D721Med (cell line): ENCODE measurements around the gene PHACTR3.

Source experiments
- DNase-seq: peaks from one replicate; pipeline ENCODE4 v3.0.0; 2011; ENCODE audit warnings: low spot score; ENCODE audit not compliant: insufficient read length
- FAIRE-seq: peaks from 2 replicates; lab custom pipeline; 2011; peaks lifted over from hg19 to GRCh38; lab: Jason Lieb, UNC
- TF ChIP-seq, protein P1 (sequence below): IDR thresholded peaks from 2 replicates; pipeline ENCODE4 v1.5.1; 2012; ENCODE audit warnings: mild to moderate bottlenecking, control low read depth; ENCODE audit not compliant: insufficient read depth; ENCODE audit errors: missing control alignments

The PHACTR3 gene

DNA sequence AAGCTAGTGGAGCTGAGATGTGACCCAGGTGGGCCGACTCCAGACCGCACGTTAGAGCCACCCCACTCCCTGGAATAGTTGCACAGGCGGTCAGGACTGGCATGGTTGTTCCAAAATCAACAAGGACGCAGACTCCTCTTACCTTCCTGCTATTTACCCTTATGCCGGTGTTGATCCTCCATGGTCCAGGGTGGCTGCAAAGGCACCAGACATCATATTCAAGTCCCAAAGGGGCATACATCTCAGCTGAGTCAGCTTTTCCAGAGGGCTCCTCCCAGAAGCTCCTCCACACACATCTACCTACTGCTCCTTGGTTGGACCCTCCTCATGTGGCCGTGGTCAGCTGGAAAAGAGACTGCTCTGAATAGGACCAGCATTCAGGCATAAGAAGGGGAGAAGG is 216.9 kb downstream of the PHACTR3 start:
- DNase-seq (no peak), FAIRE-seq (no peak)
- TF ChIP-seq, protein P1, sequence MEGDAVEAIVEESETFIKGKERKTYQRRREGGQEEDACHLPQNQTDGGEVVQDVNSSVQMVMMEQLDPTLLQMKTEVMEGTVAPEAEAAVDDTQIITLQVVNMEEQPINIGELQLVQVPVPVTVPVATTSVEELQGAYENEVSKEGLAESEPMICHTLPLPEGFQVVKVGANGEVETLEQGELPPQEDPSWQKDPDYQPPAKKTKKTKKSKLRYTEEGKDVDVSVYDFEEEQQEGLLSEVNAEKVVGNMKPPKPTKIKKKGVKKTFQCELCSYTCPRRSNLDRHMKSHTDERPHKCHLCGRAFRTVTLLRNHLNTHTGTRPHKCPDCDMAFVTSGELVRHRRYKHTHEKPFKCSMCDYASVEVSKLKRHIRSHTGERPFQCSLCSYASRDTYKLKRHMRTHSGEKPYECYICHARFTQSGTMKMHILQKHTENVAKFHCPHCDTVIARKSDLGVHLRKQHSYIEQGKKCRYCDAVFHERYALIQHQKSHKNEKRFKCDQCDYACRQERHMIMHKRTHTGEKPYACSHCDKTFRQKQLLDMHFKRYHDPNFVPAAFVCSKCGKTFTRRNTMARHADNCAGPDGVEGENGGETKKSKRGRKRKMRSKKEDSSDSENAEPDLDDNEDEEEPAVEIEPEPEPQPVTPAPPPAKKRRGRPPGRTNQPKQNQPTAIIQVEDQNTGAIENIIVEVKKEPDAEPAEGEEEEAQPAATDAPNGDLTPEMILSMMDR: no peak

DNA sequence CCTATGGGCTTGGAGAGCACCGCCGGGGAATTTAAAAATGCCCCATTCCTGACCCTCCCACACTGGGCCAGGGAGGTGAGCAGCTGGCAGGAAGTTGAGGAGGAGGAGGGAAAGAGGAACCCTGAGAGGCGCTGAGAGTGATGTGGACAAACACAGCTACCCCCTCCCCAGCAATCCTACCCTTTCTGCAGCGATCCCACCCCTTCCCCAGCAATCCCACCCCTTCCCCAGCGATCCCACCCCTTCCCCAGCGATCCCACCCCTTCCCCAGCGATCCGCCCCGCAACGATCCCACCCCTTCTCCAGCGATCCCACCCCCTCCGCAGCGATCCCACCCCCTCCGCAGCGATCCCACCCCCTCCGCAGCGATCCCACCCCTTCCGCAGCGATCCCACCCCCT is 217.4 kb downstream of the PHACTR3 start:
- no peak for DNase-seq
- TF ChIP-seq, protein P1: no peak
- no peak for FAIRE-seq

DNA sequence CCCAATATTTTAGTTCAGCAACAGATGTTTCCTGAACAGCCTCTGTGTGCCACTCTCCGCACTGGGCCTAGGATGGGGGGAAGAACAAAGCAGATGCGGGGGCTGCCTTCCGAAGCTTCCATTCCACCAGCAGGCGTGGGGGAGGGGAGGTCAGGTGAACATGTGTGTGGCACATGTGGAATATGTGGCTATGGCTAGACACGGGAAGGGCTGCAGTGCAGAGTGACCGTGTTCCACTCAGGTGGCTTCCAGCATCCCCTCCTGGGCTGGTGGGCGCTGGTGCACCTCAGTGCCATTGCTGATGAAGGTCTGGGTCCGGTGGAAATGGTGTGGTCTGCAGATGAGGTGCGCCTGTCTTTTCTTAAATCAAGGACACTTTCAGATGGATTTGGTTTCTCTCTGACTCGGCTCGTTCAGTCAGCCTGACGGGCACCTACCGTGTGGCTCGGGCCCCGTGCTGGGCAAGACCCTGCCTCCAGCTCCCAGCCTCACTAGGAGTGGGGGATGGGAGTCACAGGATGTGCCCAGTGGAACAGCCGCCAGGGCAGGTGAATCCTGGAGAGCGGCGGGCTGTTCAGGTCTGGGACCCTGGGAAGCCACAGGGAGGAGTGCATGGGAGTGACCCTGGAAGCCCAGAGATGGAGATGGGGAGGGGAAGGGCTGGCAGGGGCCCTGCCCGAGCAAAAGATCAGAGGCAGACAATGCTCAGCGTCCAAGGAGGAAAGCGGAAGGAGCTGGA is 218.1 kb downstream of the PHACTR3 start:
- TF ChIP-seq, protein P1: no peak
- FAIRE-seq: no peak
- no peak for DNase-seq

DNA sequence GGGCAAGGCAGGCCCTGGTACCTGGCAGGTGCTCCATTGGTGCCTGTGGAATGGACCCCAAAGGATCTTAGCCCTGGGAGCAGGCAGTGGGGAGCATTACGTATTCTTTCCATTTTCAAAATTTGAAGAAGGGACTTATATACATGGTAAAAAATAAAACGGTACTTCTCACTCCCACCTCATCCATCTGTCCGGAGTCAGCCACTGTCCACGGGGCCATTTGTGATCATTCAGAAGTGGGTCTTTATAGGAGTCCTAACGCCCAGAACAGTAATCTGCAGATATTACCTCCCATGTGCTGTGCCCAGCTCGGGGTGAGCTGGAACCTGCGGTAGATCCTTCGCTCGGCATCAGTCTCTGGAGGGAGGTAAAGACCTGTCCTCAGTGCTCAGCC is 218.7 kb downstream of the PHACTR3 start:
- DNase-seq (no peak), FAIRE-seq (no peak)
- TF ChIP-seq, protein P1: no peak

DNA sequence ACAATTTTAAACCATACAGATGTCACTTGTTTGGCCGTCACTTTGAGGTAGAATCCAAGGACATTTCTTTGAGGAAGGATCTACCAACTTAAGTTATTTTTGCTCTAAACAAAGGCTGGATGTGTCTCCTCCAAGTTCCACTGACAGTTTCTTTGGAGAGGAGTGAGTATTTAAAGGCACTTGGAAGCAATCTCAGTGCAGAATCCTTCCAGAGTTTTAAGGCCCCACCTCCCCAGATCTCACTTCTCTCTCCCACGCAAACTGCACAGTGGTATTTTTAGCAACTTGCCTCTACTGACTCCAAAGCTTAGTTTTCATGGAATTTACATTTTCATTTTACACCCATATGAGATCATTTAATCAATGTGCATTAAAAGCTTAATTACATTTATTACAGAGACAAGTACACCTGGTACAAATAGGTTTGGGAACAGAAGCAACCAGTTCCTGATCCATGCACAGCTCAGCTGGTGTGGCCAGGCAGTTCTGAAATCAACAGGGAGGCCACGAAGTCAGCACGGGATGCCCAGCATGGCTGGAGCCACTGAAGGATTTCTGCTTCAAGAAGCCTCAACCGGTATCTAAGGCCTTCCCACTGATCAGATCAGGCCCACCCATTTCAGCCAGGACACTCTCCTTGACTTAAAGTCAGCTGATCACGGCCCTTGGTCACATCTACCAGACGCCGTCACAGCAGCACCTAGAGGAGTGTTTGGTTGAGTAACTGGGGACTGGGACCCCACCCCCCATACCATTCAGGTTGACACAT is 219.3 kb downstream of the PHACTR3 start:
- TF ChIP-seq, protein P1: no peak
- no peak for DNase-seq
- FAIRE-seq: no peak

DNA sequence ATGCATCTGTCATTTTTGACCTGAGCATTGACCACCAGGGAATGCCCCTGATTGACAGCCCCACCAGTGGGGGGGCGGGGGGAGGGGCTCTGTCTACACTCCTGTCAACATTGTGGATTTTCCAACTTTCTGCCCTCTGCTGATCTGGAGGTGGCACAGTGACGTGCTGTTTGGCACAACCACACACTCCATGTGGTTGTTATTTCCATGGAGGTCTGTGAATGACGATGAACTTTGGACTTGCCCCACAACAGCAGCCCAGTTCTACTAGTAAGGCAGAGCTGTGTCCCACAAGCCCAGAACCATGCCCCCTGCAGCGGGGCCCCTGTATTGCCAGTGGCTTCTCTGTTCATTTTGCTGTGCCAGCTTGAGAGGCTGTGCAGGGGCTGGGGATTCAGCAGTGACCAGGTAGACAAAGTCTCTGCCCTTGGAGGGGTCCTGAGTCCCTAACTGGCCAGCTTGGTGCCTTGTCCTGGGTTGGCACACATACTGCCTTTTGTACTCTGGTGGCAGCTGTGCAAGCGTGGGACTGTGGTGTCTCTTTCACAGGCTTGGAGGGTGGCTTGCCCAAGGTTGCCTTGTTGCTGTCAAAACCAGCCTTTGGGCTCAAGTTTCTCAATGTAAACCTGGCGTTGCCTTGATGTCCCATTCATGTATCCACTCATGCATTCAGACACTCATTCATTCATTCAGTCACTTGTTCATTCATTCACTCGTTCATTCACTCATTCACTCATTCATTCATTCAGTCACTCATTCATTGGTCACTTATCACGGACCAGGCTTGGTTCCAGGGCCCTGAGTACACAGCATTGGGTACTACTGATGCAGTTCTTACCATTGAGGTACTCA is 220.6 kb downstream of the PHACTR3 start:
- no peak for DNase-seq
- FAIRE-seq: no peak
- TF ChIP-seq, protein P1: no peak
